GM19467 (cell line): ENCODE measurements around the gene SDC4.

Source experiments
- ATAC-seq: cut with Tn5 transposase; IDR thresholded peaks from one replicate; pipeline ENCODE4 v1.9.1; 2021; ENCODE audit warnings: mild to moderate bottlenecking, moderate library complexity; ENCODE audit not compliant: unreplicated experiment

The SDC4 gene, protein sequence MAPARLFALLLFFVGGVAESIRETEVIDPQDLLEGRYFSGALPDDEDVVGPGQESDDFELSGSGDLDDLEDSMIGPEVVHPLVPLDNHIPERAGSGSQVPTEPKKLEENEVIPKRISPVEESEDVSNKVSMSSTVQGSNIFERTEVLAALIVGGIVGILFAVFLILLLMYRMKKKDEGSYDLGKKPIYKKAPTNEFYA

GRCh38 chr20:45347936-45348778 lies at the start of gene SDC4:
Gene SDC4, minus strand, starts transcription at chr20:45348424. Its CDS starts 40 bp downstream, at chr20:45348384.
- ATAC-seq = no peak

DNA sequence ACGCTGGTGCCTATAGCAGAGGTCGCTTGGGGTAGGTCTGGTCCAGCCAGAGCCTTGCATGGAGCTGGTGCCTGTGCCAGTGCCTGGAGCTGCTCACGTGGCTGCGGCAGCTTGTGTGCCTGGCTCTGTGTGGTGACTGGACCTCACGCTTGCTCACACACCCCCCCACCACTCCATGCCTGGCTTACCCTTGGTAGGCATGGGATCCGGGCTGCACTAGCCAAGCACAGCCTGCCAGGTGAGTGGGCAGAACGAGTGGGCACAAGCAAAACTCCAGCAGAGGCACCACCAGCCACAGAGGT lies 46.8 kb upstream of the SDC4 start:
- ATAC-seq = no peak

GRCh38 chr20:45394221-45395113 lies 46.2 kb upstream of the SDC4 start:
- no peak for ATAC-seq

- ATAC-seq = no peak
Observed at GRCh38 chr20:45392733-45393132, 44.5 kb upstream of the SDC4 start.

- no peak for ATAC-seq
Observed at GRCh38 chr20:45391559-45391958, 43.3 kb upstream of the SDC4 start.

DNA sequence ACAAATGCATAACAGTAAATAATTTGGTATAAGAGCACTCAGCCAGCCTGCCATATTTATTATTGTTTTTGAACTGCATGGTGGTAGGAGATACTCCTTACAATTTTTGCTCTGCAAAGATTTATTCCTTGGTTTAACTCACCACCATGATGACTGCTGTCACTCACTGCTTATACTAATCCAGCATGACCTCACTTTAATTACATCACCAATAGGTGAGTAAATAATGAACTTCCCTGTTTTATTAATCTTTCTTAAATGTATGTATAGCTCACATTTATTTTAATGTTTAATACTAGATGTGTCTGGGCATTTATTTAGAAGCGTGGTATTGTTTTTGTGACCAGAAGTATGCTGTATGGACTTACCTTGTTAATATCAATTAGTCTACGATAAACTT lies 42.7 kb upstream of the SDC4 start:
- no peak for ATAC-seq

DNA sequence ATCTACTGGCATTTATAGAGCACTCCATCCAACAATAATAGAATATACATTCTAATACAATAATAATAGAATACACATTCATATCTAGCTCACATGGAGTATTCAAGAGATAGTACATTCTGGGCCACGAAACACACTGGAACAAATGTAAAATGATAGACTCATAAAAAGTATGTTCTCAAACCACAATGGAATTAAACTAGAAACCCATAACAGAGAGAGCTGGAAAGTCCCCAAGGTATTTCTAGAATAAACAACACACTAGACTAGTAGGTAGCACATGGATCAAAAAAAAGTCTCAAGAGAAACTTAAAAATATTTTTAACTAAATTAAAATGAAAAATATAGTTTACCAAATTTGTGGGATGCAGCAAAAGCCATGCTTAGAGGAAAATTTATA lies 39.0 kb upstream of the SDC4 start:
- no peak for ATAC-seq

- ATAC-seq = no peak
Observed at GRCh38 chr20:45378191-45378590, 30.0 kb upstream of the SDC4 start, which contains the start of gene TP53TG5. Gene TP53TG5, minus strand, starts transcription at chr20:45378325. Its CDS starts 89 bp downstream, at chr20:45378236.

DNA sequence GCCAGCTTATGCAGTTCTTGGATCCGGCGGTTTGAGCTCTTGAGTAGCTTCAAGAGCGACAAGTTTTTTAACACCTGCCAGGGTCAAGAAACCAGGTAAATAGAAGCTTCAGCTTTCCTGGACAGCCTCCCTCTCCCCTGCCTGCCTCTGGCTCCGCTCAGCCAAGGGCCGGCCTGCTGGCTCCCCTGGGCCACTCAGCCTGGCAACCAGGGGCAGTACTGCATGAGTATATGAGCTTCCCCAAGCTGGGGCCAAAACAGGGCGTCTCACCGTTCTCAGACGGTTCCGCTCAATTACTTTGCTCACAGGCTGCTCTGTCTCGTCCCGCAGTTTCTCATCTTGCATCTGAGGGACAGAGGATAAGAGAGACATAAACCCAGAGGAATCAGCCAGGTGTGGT lies 29.0 kb upstream of the SDC4 start:
- ATAC-seq = no peak

GRCh38 chr20:45374966-45375365 lies 26.7 kb upstream of the SDC4 start:
- ATAC-seq = no peak

- ATAC-seq = no peak
Observed at GRCh38 chr20:45374101-45374467, 25.9 kb upstream of the SDC4 start.

DNA sequence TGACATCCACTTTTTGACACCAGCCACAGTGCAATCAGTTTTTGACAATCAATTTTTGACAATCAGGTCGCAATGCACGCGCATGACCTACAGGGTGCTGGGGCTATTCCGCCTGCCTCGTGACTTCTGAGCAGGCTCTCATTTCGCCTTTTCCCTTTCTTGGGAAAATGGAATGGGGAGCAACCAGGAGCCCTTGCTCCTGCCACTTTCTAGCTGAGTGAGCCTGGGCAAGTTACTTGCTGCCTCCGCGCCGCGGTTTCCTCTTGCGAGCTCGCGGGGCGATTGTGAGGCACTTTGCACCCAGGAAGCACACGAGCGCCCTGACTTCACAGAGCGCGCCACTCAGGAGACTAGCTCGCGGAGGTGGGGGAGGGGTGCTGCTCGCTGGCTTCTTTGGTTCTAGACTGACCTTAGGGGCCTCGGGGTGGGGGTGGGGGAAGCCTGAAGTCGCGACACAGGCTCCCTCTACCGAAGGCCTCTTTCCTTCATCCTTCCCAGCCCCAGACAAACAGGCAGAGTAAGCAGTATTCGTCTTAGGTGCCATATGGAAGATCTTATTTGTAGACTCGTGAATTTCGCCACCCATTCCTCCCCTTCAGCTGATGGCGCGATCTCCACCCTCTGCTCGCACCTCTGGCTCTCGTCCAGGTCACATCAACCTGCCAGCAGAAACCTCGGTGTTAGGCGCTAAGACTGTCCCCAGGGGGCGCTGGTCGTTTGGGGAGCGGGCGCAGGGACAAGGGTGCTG lies 25.3 kb upstream of the SDC4 start:
- ATAC-seq = no peak

DNA sequence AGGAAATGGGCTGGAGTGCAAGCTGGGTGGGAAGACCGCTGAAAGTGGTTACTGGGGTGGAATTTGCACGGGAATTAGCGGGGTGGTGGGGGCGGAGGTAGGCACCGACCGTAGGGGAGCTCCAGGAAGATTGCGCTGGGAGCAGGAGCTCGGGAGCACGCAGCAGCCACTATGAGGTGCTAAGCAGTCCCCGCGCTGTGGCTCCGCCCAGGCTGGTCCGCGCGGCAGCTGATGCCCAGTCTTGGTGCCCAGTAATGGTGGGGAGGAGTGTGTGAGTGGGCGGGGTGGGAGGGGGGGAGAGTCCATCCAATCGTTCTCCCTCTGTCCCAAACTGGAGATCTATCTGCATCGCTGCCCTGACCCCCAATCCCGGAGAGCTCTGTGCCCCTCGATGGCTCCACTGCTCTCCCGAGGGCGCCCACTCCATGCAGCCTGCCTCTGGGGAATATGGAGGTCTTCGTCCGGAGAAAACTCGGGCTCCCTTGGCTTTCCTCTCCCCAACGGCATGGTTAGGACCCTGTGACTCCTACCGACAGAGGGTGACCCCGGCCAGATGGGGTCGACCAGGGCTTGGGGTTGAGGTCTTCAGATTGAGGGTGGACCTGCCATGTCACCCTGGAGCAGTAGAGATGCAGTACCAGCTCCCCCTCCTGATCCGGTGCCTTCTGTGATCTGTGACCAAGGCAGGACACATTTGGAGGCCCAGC lies 24.6 kb upstream of the SDC4 start:
- no peak for ATAC-seq

GRCh38 chr20:45372241-45372640 lies 24.0 kb upstream of the SDC4 start:
- ATAC-seq = no peak

GRCh38 chr20:45370571-45371160 lies 22.4 kb upstream of the SDC4 start:
- ATAC-seq = no peak

GRCh38 chr20:45368221-45368980 lies 20.2 kb upstream of the SDC4 start:
- ATAC-seq = peak; percentile 74

- no peak for ATAC-seq
Observed at GRCh38 chr20:45367126-45367525, 18.9 kb upstream of the SDC4 start.

- ATAC-seq = no peak
Observed at GRCh38 chr20:45366631-45367030, 18.4 kb upstream of the SDC4 start.

DNA sequence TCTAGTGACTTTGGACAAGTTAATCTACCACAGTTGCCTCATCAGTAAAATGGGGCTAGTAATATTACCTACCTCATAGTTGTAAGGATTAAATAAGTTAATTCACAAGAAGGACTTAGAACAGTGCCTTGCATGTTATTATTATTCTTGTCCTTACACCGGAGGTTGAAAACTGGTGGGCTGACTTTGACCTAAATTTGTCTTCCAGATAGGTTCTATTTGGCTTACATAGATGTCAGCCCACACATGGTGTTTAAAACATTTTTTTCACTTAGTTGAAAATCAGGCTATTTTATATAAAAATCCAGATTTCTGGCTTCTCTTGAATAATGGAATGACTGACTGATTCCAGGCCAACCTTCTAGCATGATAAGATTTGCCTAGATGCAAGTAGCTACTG lies 18.0 kb upstream of the SDC4 start:
- no peak for ATAC-seq
